AG09309 (cell line): ENCODE measurements around the gene PTP4A1.
"Not testable (repeated sequence)": the region's sequence is repeated elsewhere in the genome, so short reads cannot be mapped to it uniquely, and the experiment has no call there.

Experiments used
- DNase-seq: peaks from one replicate; pipeline ENCODE4 v3.0.0-alpha.2; 2010; ENCODE audit warnings: low read depth
- H3K4me3 ChIP-seq: 2 replicates; pipeline ENCODE4 v1.5.1; 2011; ENCODE audit warnings: mild to moderate bottlenecking, low read depth, low read length, moderate library complexity; ENCODE audit not compliant: control insufficient read depth
- CTCF ChIP-seq: IDR thresholded peaks from 2 replicates; pipeline ENCODE4 v1.5.1; 2011; ENCODE audit warnings: mild to moderate bottlenecking, low read depth, low read length, inconsistent platforms; ENCODE audit not compliant: insufficient read depth, control insufficient read depth; ENCODE audit errors: missing control alignments

The PTP4A1 gene

GRCh38 chr6:63580704-63580961 lies 8.4 kb downstream of the PTP4A1 start:
- DNase-seq, result no peak
- no peak for TF ChIP-seq CTCF
- H3K4me3 ChIP-seq, result no peak overlapping the region

GRCh38 chr6:63581355-63582013 lies 9.2 kb downstream of the PTP4A1 start:
- TF ChIP-seq CTCF, result no peak

GRCh38 chr6:63582579-63583231 lies 10.4 kb downstream of the PTP4A1 start:
- no peak overlapping the region for H3K4me3 ChIP-seq
- TF ChIP-seq CTCF, result no peak
- no peak for DNase-seq

More at GRCh38 chr6:63581355-63582013, 9.2 kb downstream of the PTP4A1 start:
- DNase-seq, result no peak
- H3K4me3 ChIP-seq, result no peak overlapping the region

- no peak for TF ChIP-seq CTCF
- no peak for DNase-seq
- no peak overlapping the region for H3K4me3 ChIP-seq
These were observed 11.8 kb downstream of the PTP4A1 start for GRCh38 chr6:63584125-63584514.

GRCh38 chr6:63584566-63584965 lies 12.3 kb downstream of the PTP4A1 start:
- no peak for DNase-seq
- TF ChIP-seq CTCF, result no peak
- no peak overlapping the region for H3K4me3 ChIP-seq

GRCh38 chr6:63585652-63586051 lies 13.4 kb downstream of the PTP4A1 start:
- H3K4me3 ChIP-seq, DNase-seq: not testable (repeated sequence)

GRCh38 chr6:63589952-63590411 lies 17.7 kb downstream of the PTP4A1 start:
- no peak for TF ChIP-seq CTCF
- no peak for DNase-seq
- H3K4me3 ChIP-seq, result no peak overlapping the region
